ENCODE results near the gene CCDC85C. TPM values are rescaled to one million over a fixed set of nuclear protein-coding genes. Genes with fewer than 3 reads are reported as not detected.

Gene CCDC85C
- total and polyA plus RNA-seq, 2 of the 8 experiments (the other 6 are each of a cell fraction or from before 2014, with no cell fraction given): 16.8 to 35.8 TPM

DNA sequence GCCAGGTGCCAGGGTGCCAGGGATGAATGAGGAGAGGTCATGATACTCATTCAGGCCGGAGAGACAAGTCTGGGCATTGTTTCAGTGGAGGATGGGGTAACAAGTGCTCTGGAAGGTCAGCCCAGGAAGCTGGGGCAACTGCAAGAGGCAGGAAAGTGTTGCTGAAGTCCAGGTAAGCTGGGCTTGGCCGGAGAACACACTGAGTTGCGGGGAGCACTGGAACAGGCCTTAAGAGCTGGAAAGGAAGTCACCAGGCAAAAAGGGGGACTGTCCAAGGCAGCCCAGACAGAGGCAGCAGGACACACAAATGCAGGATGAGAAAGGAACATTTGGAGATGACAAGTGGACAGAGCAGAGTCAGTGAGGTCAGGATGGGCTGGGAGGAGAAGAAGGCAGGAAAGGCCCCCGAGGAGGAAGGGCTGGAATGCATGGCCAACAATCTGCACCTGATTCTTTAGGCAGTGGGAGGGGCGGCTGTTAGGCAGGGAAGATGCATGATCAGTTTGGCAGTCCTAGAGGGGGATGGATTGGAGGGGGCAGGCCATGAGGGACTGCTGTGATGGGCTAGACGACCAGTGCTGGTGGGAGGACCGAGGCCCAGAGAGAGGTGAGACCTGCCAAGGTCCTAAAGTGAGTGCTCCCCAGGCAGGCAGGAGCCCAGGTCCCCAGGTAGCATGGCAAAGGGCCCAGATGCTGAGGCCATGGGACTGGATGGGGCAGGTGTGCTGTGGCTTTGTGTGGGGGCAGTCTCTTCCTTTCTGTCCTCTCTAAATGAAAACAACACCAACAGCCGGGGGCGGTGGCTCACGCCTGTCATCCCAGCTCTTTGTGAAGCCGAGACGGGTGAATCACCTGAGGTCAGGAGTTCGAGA is 23.7 kb upstream of the CCDC85C start:
- Histone ChIP-seq H3K4ac (replicated peaks; ENCODE audit: insufficient read length, low read depth, low read length) (no peak overlapping the region), H2BK120ac (replicated peaks; ENCODE audit: low read depth, low read length) (no peak overlapping the region), H2BK15ac (ENCODE audit: low read length) (peak overlapping the region; percentile 40; the same call in 1 of the 2 replicates), H3K27ac (ENCODE audit: low read depth, low read length) (no peak overlapping the region), H4K8ac (ENCODE audit: extremely low read depth, insufficient read depth, low read length) (no peak overlapping the region), H2BK5ac (ENCODE audit: low read depth, low read length) (no peak overlapping the region), H3K27me3 (replicated peaks in 1 of 4; ENCODE audit: control insufficient read depth in 3 of 4, extremely low read depth in 1 of 4, insufficient read depth in 3 of 4, low read length in 3 of 4) (no peaks in the 10 kb centered on the region; a peak in 1 of 7 replicates), H2BK20ac (ENCODE audit: low read length) (no peak overlapping the region), H2AK5ac (ENCODE audit: low read depth, low read length) (0 out of 2 replicates have a peak overlapping the region, but pooled peaks have one; percentile 70), H4K20me1 (replicated peaks in 1 of 2; ENCODE audit: control insufficient read depth in 1 of 2, insufficient read depth in 2 of 2, low read length in 2 of 2) (peaks cover 0 to 4% of the 10 kb centered on the region in 2 experiments), H3K36me3 (ENCODE audit: control insufficient read depth in 2 of 4, insufficient read depth in 4 of 4, low read length in 3 of 4) (no peaks in the 10 kb centered on the region), H3K79me2 (ENCODE audit: control insufficient read depth in 1 of 2, insufficient read depth in 2 of 2, low read length in 2 of 2) (no peaks in the 10 kb centered on the region), H2BK12ac (ENCODE audit: low read depth, low read length) (no peak overlapping the region), H3K23ac (ENCODE audit: insufficient read length) (no peak overlapping the region), H3K56ac (replicated peaks; ENCODE audit: insufficient read length, low read depth, low read length) (no peak overlapping the region), H4K91ac (replicated peaks; ENCODE audit: insufficient read length, low read length) (no peak overlapping the region), H3K4me1 (replicated peaks in 1 of 4; ENCODE audit: control insufficient read depth in 3 of 4, insufficient read depth in 4 of 4, low read length in 3 of 4) (peaks cover 0 to 3% (median 1%) of the 10 kb centered on the region in 4 experiments; a peak in 4 of 7 replicates), H3K14ac (ENCODE audit: insufficient read length) (no peak overlapping the region), H3K23me2 (ENCODE audit: low read depth, low read length) (peaks cover 5% of the 10 kb centered on the region; the same call in 1 of the 2 replicates), H3K4me3 (ENCODE audit: extremely low read depth in 1 of 4, insufficient read depth in 2 of 4, low read depth in 3 of 4, low read length in 4 of 4) (no peak overlapping the region), H3K9me3 (ENCODE audit: insufficient read depth in 2 of 2, low read depth in 1 of 2, low read length in 1 of 2) (no peaks in the 10 kb centered on the region), H3K79me1 (ENCODE audit: low read depth, low read length) (no peaks in the 10 kb centered on the region), H3K9ac (replicated peaks in 1 of 4; ENCODE audit: extremely low read depth in 1 of 4, low read depth in 3 of 4, low read length in 3 of 4) (no peak overlapping the region), H3K18ac (ENCODE audit: extremely low read depth, low read length) (no peak overlapping the region), H3K4me2 (ENCODE audit: insufficient read depth in 1 of 2, low read depth in 2 of 2, low read length in 2 of 2) (no peak overlapping the region), H4K5ac (ENCODE audit: insufficient read length, low read depth, low read length) (no peak overlapping the region), H2AFZ (ENCODE audit: low read length) (no peak overlapping the region)
- TF ChIP-seq FOSL1 (IDR thresholded peaks at IDR 0.05; ENCODE audit: insufficient read depth, low read depth, low read length) (no peak), ZNF274 (IDR thresholded peaks at IDR 0.05; ENCODE audit: borderline replicate concordance, extremely low read depth, low read length) (no peak), RNF2 (IDR thresholded peaks at IDR 0.05; ENCODE audit: borderline replicate concordance, low read depth, low read length, missing control alignments, poor library complexity, severe bottlenecking) (no peak), GTF2F1 (IDR thresholded peaks at IDR 0.05; ENCODE audit: borderline replicate concordance, low read depth, low read length) (no peak), CHD2 (IDR thresholded peaks at IDR 0.05; ENCODE audit: low read length) (no peak), JUN (IDR thresholded peaks at IDR 0.05; ENCODE audit: low read depth, low read length) (no peak)
- DNase-seq (ENCODE audit: low read depth in 1 of 2, low spot score in 2 of 2): no peak
- no peak for FAIRE-seq
- 87% methylated on average over 13 of the region's 13 CpGs; no CpG with 5 or more reads in 1 of the 2 experiments for WGBS, 2 experiments (ENCODE audit: extremely low coverage in 1 of 2, insufficient coverage in 1 of 2, insufficient read length in 1 of 2, insufficient replicate concordance in 2 of 2, low coverage in 1 of 2, low lambda C conversion rate in 2 of 2, missing lambda C conversion rate in 1 of 2)
- ChIA-PET POLR2A (ENCODE audit: partially characterized antibody) (interaction anchor here (0.6 kb wide), 1 partner anchor 42 kb away, joined by 3 read pairs; no protein-coding TSS in a partner anchor), CTCF (ENCODE audit: partially characterized antibody) (interaction anchor here (0.7 to 4.8 kb wide), 41 partner anchors 8 to 249 kb away, joined by 3 to 32 read pairs (median 4); partner anchors contain the start of gene CCDC85C)

All from H1 (cell line).